D721Med (cell line): Measurements from ENCODE around the gene ZNF770.

Source experiments
- DNase-seq: peaks from one replicate; pipeline ENCODE4 v3.0.0; 2011; ENCODE audit warnings: low spot score; ENCODE audit not compliant: insufficient read length
- FAIRE-seq: peaks from 2 replicates; lab custom pipeline; 2011; peaks lifted over from hg19 to GRCh38; lab: Jason Lieb, UNC
- TF ChIP-seq, protein P1 (sequence below): IDR thresholded peaks from 2 replicates; pipeline ENCODE4 v1.5.1; 2012; ENCODE audit warnings: mild to moderate bottlenecking, control low read depth; ENCODE audit not compliant: insufficient read depth; ENCODE audit errors: missing control alignments

Gene ZNF770, protein sequence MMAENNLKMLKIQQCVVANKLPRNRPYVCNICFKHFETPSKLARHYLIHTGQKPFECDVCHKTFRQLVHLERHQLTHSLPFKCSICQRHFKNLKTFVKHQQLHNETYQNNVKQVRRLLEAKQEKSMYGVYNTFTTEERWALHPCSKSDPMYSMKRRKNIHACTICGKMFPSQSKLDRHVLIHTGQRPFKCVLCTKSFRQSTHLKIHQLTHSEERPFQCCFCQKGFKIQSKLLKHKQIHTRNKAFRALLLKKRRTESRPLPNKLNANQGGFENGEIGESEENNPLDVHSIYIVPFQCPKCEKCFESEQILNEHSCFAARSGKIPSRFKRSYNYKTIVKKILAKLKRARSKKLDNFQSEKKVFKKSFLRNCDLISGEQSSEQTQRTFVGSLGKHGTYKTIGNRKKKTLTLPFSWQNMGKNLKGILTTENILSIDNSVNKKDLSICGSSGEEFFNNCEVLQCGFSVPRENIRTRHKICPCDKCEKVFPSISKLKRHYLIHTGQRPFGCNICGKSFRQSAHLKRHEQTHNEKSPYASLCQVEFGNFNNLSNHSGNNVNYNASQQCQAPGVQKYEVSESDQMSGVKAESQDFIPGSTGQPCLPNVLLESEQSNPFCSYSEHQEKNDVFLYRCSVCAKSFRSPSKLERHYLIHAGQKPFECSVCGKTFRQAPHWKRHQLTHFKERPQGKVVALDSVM

DNA sequence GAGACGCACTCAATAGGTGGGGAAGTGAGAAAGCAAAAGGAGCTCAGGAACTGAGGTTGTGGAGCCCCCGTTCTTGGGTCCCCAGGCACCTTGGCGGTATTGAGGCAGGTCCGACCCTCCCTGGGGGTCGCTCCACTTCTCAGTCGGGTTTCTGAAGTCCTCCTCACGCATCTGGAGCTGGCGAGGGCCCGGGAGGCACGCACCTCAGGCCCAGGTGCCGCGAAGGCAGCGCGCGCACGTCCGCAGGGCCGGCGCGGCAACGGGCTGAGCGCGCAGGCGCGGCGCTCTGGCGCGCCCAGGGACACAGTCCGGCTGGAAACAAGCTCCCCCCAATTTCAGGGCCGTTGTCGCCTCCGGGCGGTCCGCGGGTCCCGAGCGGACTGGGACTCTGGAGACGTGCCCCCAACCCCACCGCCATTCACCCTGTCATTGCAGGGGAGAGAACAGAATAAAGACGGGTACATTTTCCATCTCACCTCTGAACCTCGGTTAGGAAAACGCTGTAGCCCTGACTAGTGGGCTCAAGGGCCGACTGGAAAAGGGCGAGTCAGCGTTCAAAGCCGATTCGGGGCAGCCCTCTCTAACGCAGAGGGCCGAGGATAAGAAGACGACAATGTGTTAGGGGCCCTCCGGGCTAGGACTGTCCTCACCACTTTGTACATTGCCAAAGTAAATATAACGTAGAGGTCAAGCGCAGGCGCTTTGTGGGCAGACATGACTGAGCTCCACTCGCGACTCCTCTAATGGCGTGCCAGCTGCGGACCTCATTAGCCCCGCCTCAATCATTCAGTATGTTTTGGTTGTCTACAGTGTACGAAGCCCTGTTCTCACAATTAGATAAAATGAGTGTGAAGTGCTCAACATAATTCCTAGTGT lies at the start of gene ZNF770:
ZNF770 (minus strand) TSS at position 261 of the 876 bp plus-strand sequence. CDS start 4,853 bp downstream, outside the sequence.
- DNase-seq (peak; percentile 51), FAIRE-seq (no peak)
- TF ChIP-seq, protein P1, sequence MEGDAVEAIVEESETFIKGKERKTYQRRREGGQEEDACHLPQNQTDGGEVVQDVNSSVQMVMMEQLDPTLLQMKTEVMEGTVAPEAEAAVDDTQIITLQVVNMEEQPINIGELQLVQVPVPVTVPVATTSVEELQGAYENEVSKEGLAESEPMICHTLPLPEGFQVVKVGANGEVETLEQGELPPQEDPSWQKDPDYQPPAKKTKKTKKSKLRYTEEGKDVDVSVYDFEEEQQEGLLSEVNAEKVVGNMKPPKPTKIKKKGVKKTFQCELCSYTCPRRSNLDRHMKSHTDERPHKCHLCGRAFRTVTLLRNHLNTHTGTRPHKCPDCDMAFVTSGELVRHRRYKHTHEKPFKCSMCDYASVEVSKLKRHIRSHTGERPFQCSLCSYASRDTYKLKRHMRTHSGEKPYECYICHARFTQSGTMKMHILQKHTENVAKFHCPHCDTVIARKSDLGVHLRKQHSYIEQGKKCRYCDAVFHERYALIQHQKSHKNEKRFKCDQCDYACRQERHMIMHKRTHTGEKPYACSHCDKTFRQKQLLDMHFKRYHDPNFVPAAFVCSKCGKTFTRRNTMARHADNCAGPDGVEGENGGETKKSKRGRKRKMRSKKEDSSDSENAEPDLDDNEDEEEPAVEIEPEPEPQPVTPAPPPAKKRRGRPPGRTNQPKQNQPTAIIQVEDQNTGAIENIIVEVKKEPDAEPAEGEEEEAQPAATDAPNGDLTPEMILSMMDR = no peak

DNA sequence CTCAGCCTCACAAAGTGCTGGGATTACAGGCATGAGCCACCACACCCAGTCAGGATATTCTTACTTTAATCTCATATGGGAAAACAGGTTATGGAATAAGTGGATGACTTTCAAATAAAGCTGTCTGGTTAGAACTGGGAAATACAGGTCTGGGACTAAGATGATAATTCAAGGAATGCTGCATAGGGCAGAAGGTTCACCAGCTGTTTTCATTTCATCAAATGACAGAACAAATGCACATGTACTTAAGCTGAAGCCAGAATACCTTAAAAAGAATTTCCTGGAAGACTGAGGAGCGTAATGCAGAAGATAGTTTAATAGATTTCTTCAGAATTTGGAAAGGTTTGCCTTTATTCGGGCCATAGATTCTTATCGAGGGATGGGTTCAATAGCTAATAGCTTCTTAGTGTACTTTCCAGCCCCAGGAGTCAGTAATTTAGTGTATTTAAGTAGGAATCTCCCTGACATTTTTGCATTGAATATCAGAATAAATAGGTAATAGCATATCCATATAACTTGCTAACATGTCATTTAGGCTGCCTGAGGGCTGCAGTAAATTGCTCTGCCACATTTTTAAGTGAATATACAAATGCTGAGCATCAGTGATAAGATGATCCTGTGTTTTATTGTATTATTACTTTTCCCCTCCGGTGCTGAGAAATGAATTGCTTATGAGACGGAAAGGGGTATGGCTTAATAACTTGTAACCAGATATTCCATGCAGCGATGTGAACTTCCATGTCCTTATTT lies 40.3 kb upstream of the ZNF770 start:
- FAIRE-seq (no peak), DNase-seq (no peak)
- TF ChIP-seq, protein P1 = no peak

DNA sequence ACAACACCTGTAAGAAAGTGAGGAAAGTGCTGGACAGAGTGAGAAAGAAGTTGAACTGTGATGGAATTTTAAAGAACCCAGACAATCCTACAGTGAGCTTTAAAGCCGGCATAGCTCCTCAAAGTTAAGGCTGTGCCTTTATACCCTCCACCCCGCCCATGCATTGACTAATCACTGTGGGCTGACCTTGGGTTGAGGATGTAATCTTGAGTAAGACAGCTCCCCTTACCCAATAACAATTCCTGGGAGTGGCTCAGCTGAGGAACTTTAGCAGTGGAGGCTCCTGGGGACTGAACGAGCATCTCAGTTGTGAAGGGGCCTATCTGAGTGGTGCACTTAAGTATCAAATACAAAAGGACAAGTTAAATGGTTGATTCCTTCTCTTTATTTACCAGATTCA lies 35.7 kb upstream of the ZNF770 start:
- TF ChIP-seq, protein P1 = no peak
- FAIRE-seq (no peak), DNase-seq (no peak)

DNA sequence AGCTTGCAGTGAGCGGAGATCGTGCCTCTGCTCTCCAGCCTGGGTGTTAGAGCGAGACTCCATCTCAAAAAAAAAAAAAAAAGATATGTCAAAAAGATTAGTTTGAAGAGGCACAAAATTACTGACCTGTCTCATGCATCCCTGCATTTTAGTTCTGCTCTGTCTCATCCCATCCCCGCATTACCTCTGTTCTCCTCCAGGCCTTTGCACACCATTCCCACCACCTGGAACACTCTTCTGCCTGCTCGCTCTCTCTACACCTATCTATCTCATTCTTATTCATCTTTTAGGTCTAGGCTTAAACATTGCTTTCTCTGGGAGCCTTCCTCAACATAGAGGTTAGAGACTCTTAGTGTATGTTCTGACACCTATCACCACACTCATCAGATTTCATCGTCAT lies 32.9 kb upstream of the ZNF770 start:
- DNase-seq (no peak), FAIRE-seq (no peak)
- TF ChIP-seq, protein P1 = no peak

DNA sequence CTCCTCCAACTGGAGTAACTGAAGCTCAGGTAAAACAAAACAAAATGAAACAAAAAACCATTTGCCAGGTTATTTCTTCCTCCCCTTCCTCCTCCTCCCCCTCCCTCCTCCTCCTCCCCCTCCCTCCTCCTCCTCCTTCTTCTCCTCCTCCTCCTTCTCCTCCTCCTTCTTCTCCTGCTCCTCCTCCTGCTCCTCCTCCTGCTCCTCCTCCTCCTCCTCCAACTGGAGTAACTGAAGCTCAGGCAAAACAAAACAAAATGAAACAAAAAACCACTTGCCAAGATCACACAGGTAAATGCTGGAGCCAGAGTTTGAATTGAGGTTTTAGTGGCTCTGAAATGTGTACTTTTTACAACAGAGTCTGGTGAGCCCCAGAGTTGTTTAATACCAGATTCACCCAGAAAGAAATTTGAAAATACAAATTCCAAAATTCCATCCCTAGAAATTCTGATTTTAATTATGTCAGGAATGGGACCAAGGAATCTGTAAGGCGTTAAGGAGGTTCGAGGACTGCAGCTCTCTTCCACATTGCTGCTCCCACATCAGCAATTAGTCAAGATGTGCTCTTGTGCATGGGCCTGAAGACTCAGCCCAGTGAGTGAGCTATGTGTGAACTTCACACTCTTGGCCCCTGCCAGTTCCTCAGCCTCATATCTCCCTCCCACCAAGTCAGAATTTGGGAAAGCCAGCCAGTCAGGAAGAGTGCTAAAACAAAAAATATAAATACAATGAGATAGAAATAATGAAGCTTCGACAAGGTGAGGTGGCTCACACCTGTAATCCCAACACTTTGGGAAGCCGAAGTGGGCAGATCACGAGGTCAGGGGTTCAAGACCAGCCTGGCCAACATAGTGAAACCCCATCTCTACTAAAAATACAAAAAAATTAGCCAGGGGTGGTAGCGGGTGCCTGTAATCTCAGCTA lies 31.6 kb upstream of the ZNF770 start:
- TF ChIP-seq, protein P1 = no peak
- no peak for DNase-seq
- no peak for FAIRE-seq
